Mesendoderm (in vitro differentiated cells): ENCODE data around the gene SLC16A10.

Experiments used
- DNase-seq: peaks from one replicate; pipeline ENCODE4 v3.0.0; 2013
- H2AK5ac ChIP-seq: 2 replicates; pipeline ENCODE4 v1.6.1; 2013; ENCODE audit warnings: low read length, inconsistent platforms
- H2BK120ac ChIP-seq: 2 replicates; pipeline ENCODE4 v1.6.1; 2013; ENCODE audit warnings: low read depth, mild to moderate bottlenecking, low read length, moderate library complexity, mixed read lengths
- H2BK15ac ChIP-seq: replicated peaks from 2 replicates; pipeline ENCODE4 v1.6.1; 2013; ENCODE audit warnings: low read depth, mild to moderate bottlenecking, moderate library complexity
- H2BK5ac ChIP-seq: 2 replicates; pipeline ENCODE4 v1.6.1; 2013; ENCODE audit warnings: low read length, inconsistent platforms
- H3K18ac ChIP-seq: 2 replicates; pipeline ENCODE4 v1.6.1; 2013; ENCODE audit warnings: mild to moderate bottlenecking, low read length, mixed read lengths
- H3K23ac ChIP-seq: one replicate; pipeline ENCODE4 v1.6.1; 2013; ENCODE audit warnings: low read length
- H3K27ac ChIP-seq: 2 replicates; pipeline ENCODE4 v1.5.1; 2013; ENCODE audit warnings: low read depth, mild to moderate bottlenecking, inconsistent platforms, low read length, moderate library complexity
- H3K27me3 ChIP-seq: 2 replicates; pipeline ENCODE4 v1.6.1; 2013; ENCODE audit warnings: low read length, control low read depth, mild to moderate bottlenecking, inconsistent platforms; ENCODE audit not compliant: insufficient read depth, poor library complexity
- H3K36me3 ChIP-seq: 2 replicates; pipeline ENCODE4 v1.6.1; 2013; ENCODE audit warnings: low read length, inconsistent platforms; ENCODE audit not compliant: control insufficient read depth, insufficient read depth
- H3K4ac ChIP-seq: one replicate; pipeline ENCODE4 v1.6.1; 2013; ENCODE audit warnings: low read depth, mild to moderate bottlenecking, low read length, moderate library complexity
- H3K4me1 ChIP-seq: 2 replicates; pipeline ENCODE4 v1.6.1; 2013; ENCODE audit warnings: low read depth, low read length, inconsistent platforms; ENCODE audit not compliant: control insufficient read depth
- H3K4me2 ChIP-seq: 2 replicates; pipeline ENCODE4 v1.6.1; 2013; ENCODE audit warnings: low read length
- H3K4me3 ChIP-seq: 2 replicates; pipeline ENCODE4 v1.5.1; 2013; ENCODE audit warnings: mild to moderate bottlenecking, low read length
- H3K56ac ChIP-seq: one replicate; pipeline ENCODE4 v1.6.1; 2013; ENCODE audit warnings: low read length
- H3K79me1 ChIP-seq: 2 replicates; pipeline ENCODE4 v1.6.1; 2013; ENCODE audit warnings: low read length, inconsistent platforms
- H3K79me2 ChIP-seq: 2 replicates; pipeline ENCODE4 v1.6.1; 2013; ENCODE audit warnings: mild to moderate bottlenecking, low read length; ENCODE audit not compliant: control insufficient read depth, insufficient read depth
- H3K9ac ChIP-seq: 2 replicates; pipeline ENCODE4 v1.6.1; 2013; ENCODE audit warnings: low read length, inconsistent platforms
- H4K5ac ChIP-seq: one replicate; pipeline ENCODE4 v1.6.1; 2013; ENCODE audit warnings: low read length
- H4K8ac ChIP-seq: one replicate; pipeline ENCODE4 v1.6.1; 2013; ENCODE audit warnings: low read depth, mild to moderate bottlenecking, control low read depth, low read length, moderate library complexity
- WGBS: extraction: QIAGEN DNeasy Blood & Tissue Kit; methylation state at CpG from one replicate; pipeline ENCODE4 v1.1.7; 2013; ENCODE audit warnings: low lambda C conversion rate, missing lambda C conversion rate; ENCODE audit not compliant: insufficient coverage; ENCODE audit errors: extremely low coverage; 5-methylcytosine and 5-hydroxymethylcytosine counted together

SLC16A10 gene

GRCh38 chr6:111101987-111102386 is 14.7 kb downstream of the SLC16A10 start:
- H3K4ac ChIP-seq, result no peak overlapping the region
- no peak overlapping the region for H2AK5ac ChIP-seq
- no peak for DNase-seq
- no peaks in the 10 kb centered on the region for H3K36me3 ChIP-seq
- no peak overlapping the region for H3K4me3 ChIP-seq
- H3K23ac ChIP-seq, result no peak overlapping the region
- no peaks in the 10 kb centered on the region for H3K27me3 ChIP-seq
- no peak overlapping the region for H2BK120ac ChIP-seq
- H2BK15ac ChIP-seq, result no peak overlapping the region
- no peak overlapping the region for H3K27ac ChIP-seq
- H3K4me1 ChIP-seq, result no peaks in the 10 kb centered on the region
- no peak overlapping the region for H2BK5ac ChIP-seq
- no peak overlapping the region for H3K9ac ChIP-seq
- no peak overlapping the region for H3K4me2 ChIP-seq
- H3K79me2 ChIP-seq, result no peaks in the 10 kb centered on the region
- H4K5ac ChIP-seq, result no peak overlapping the region
- H4K8ac ChIP-seq, result no peak overlapping the region
- no peaks in the 10 kb centered on the region for H3K79me1 ChIP-seq
- no peak overlapping the region for H3K56ac ChIP-seq
- no CpG with 5 or more reads among the region's 3 CpGs for WGBS
- H3K18ac ChIP-seq, result no peak overlapping the region

- H4K5ac ChIP-seq, result no peak overlapping the region
- H3K36me3 ChIP-seq, result no peaks in the 10 kb centered on the region
- no peak overlapping the region for H2AK5ac ChIP-seq
- H4K8ac ChIP-seq, result no peak overlapping the region
- no peaks in the 10 kb centered on the region for H3K27me3 ChIP-seq
- no peaks in the 10 kb centered on the region for H3K4me1 ChIP-seq
- H2BK5ac ChIP-seq, result no peak overlapping the region
- no peaks in the 10 kb centered on the region for H3K79me1 ChIP-seq
- no peaks in the 10 kb centered on the region for H3K79me2 ChIP-seq
- no peak overlapping the region for H3K4ac ChIP-seq
- H3K23ac ChIP-seq, result no peak overlapping the region
- no peak overlapping the region for H3K4me3 ChIP-seq
- no peak overlapping the region for H2BK120ac ChIP-seq
- H3K9ac ChIP-seq, result no peak overlapping the region
- H3K56ac ChIP-seq, result no peak overlapping the region
- no peak overlapping the region for H3K4me2 ChIP-seq
- H3K27ac ChIP-seq, result no peak overlapping the region
- no CpG with 5 or more reads among the region's 5 CpGs for WGBS
- no peak overlapping the region for H2BK15ac ChIP-seq
- no peak for DNase-seq
- H3K18ac ChIP-seq, result no peak overlapping the region
These were observed 18.3 kb downstream of the SLC16A10 start for GRCh38 chr6:111105578-111105977.

- Histone ChIP-seq H3K27me3 (no peaks in the 10 kb centered on the region), H3K9ac (no peak overlapping the region), H3K56ac (no peak overlapping the region), H3K4me3 (no peak overlapping the region), H3K4me1 (no peaks in the 10 kb centered on the region), H2AK5ac (no peak overlapping the region), H4K8ac (no peak overlapping the region), H3K36me3 (no peaks in the 10 kb centered on the region), H3K23ac (no peak overlapping the region), H4K5ac (no peak overlapping the region), H3K18ac (no peak overlapping the region), H2BK15ac (no peak overlapping the region), H3K79me1 (no peaks in the 10 kb centered on the region), H3K27ac (no peak overlapping the region), H3K4ac (no peak overlapping the region), H2BK120ac (no peak overlapping the region), H2BK5ac (no peak overlapping the region), H3K4me2 (no peak overlapping the region), H3K79me2 (no peaks in the 10 kb centered on the region)
- DNase-seq, result no peak
- WGBS, result no CpG with 5 or more reads among the region's 1 CpG
These were observed 20.3 kb downstream of the SLC16A10 start for GRCh38 chr6:111107589-111107988.

GRCh38 chr6:111110036-111110435 is 22.7 kb downstream of the SLC16A10 start:
- Histone ChIP-seq H4K5ac (no peak overlapping the region), H3K4me3 (no peak overlapping the region), H3K4ac (no peak overlapping the region), H2BK5ac (no peak overlapping the region), H3K4me2 (no peak overlapping the region), H3K23ac (no peak overlapping the region), H3K27ac (no peak overlapping the region), H3K79me1 (no peaks in the 10 kb centered on the region), H2BK15ac (no peak overlapping the region), H3K4me1 (peaks cover 2% of the 10 kb centered on the region), H2AK5ac (no peak overlapping the region), H3K9ac (no peak overlapping the region), H2BK120ac (no peak overlapping the region), H3K36me3 (no peaks in the 10 kb centered on the region), H3K18ac (no peak overlapping the region), H4K8ac (no peak overlapping the region), H3K27me3 (no peaks in the 10 kb centered on the region), H3K79me2 (no peaks in the 10 kb centered on the region), H3K56ac (no peak overlapping the region)
- no CpG with 5 or more reads among the region's 3 CpGs for WGBS
- DNase-seq, result no peak

- no peak overlapping the region for H3K18ac ChIP-seq
- H3K9ac ChIP-seq, result no peak overlapping the region
- H3K4me1 ChIP-seq, result peaks cover 2% of the 10 kb centered on the region
- no peaks in the 10 kb centered on the region for H3K79me2 ChIP-seq
- no peak overlapping the region for H4K8ac ChIP-seq
- H2BK120ac ChIP-seq, result no peak overlapping the region
- no CpG with 5 or more reads among the region's 7 CpGs for WGBS
- H2BK5ac ChIP-seq, result no peak overlapping the region
- H4K5ac ChIP-seq, result no peak overlapping the region
- no peak overlapping the region for H2BK15ac ChIP-seq
- H3K56ac ChIP-seq, result no peak overlapping the region
- H3K36me3 ChIP-seq, result no peaks in the 10 kb centered on the region
- no peak overlapping the region for H3K4me3 ChIP-seq
- H3K27ac ChIP-seq, result no peak overlapping the region
- no peaks in the 10 kb centered on the region for H3K27me3 ChIP-seq
- no peak overlapping the region for H3K23ac ChIP-seq
- H3K4me2 ChIP-seq, result no peak overlapping the region
- DNase-seq, result no peak
- H2AK5ac ChIP-seq, result no peak overlapping the region
- no peak overlapping the region for H3K4ac ChIP-seq
- no peaks in the 10 kb centered on the region for H3K79me1 ChIP-seq
These were observed 26.2 kb downstream of the SLC16A10 start for GRCh38 chr6:111113336-111114086.

GRCh38 chr6:111114087-111114443 is 26.8 kb downstream of the SLC16A10 start:
- no peak overlapping the region for H3K27ac ChIP-seq
- no peak for DNase-seq

More at GRCh38 chr6:111114087-111114443, 26.8 kb downstream of the SLC16A10 start:
- Histone ChIP-seq H2BK15ac (no peak overlapping the region), H3K18ac (no peak overlapping the region), H3K4me2 (no peak overlapping the region), H3K4me3 (no peak overlapping the region), H3K56ac (no peak overlapping the region), H3K4me1 (peaks cover 2% of the 10 kb centered on the region), H3K79me1 (no peaks in the 10 kb centered on the region), H2AK5ac (no peak overlapping the region), H3K27me3 (no peaks in the 10 kb centered on the region), H3K9ac (no peak overlapping the region), H3K36me3 (no peaks in the 10 kb centered on the region), H3K23ac (no peak overlapping the region), H4K5ac (no peak overlapping the region), H3K79me2 (no peaks in the 10 kb centered on the region), H3K4ac (no peak overlapping the region), H2BK120ac (no peak overlapping the region), H2BK5ac (no peak overlapping the region), H4K8ac (no peak overlapping the region)
- WGBS, result no CpG with 5 or more reads among the region's 2 CpGs
